IPS DF 4.7 (cell line): ENCODE data around the gene CELA1.
"Not testable (repeated sequence)": the region's sequence is repeated elsewhere in the genome, so short reads cannot be mapped to it uniquely, and the experiment has no call there.

Experiments used
- DNase-seq: peaks from one replicate; pipeline ENCODE4 v3.0.0-alpha.2; 2013; ENCODE audit warnings: low spot score; ENCODE audit errors: extremely low read depth

The CELA1 gene

DNA sequence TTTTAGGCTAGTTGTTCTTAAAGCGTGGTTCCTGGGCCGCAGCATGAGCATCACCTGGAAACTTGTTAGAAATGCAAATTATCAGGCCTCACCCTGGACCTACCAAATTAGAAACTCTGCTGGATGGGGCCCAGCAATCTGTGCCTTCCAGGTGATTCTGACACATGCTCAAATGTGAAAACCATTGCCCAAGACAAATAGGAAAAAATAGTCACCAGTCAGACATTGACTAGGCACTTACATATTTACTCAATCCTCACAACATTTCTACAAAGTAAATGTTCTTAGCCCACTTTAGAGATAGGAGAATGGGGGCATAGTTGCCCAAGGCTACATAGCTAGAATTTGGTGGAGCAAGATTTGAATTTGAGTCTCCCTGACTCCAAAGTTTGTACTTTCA lies 3.3 kb downstream of the CELA1 start:
- DNase-seq = no peak

DNA sequence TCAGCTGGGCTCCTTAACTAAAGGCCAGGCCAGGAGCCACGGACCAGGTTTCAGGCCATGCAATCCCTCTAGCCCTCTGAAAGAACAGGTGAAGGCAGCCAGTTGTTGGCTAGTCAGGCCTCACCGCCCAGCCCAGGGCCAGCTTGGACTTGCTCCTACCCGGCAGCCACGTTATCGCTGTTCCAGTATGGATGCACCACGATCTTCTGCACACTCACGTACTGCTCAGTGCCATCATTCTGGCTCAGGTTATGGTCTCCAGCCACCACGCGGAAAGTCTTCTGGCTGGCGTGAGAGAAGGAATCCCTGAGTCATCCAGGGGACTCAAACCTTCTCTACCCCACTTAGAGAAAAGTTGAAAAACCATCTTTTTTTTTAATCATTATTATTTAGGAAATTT lies 4.1 kb downstream of the CELA1 start:
- DNase-seq = no peak

DNA sequence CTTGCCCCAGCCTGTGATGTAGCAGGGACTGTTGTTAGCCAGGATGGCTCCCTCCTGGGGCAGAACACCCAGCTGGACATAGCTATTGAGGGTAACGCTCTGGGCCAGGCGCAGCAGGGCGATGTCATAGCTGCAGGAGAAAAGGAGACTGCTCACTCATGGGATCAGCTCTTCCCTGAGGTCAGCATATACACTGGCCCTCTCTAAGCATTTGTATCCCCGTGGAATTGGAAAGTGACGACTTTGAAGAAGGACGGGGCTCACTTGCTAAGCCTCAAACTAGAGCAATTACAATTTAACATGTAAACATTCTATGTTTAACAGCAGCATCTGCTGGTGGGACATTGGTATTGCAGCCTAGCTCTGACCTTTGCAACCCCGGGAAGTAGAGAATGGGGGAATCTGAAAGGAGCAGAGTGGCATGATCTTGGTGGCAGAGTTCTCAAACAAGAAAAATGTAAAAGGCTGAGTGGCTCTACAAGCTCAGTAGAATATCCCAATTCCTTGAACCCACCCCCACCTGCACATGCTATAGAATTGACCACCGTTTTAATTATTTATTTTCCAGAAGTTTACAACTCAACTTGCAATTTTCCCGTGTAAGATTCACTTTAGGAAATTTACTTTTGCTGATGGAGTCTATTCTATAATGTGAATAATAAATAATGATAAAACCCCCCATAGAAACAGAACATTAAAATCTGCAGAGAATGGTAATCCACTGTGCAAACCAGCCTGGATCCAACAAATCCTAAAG lies 5.0 kb downstream of the CELA1 start:
- DNase-seq = no peak

DNA sequence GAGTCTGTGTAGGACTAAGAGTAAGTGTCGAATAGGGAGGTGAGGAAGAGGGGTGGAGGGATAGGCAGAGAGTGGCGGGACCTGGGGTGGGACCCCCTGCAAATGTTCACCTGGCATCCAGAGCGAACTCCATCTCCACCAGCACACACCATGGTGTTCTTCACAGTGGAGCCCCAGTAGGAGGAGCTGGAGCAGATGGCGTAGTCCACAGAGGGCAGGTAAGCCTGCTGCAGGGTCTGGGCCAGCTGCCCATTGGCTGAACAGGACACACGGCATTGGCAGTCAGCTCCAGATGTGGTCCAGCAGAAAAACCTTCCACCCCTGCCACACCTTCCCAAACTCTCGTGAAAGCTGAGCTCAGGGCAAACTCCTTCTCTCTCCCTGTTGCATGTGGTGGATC lies 6.7 kb downstream of the CELA1 start:
- DNase-seq = no peak

DNA sequence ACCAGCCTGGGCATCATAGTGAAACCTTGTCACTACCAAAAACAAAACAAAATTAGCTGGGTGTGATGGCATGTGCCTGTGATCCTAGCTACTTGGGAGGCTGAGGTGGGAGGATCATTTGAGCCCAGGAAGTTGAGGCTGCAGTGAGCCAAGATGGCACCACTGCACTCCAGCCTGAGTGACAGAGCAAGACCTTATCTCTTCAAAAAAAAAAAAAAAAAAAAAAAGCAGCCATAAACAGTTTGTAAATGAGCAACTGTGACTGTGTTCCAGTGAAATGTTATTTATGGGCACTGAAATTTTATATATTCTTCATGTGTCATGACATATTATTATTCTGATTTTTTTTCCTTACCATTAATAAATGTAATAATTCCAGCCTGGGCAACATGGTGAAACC lies 9.1 kb downstream of the CELA1 start:
- not testable (repeated sequence) for DNase-seq

DNA sequence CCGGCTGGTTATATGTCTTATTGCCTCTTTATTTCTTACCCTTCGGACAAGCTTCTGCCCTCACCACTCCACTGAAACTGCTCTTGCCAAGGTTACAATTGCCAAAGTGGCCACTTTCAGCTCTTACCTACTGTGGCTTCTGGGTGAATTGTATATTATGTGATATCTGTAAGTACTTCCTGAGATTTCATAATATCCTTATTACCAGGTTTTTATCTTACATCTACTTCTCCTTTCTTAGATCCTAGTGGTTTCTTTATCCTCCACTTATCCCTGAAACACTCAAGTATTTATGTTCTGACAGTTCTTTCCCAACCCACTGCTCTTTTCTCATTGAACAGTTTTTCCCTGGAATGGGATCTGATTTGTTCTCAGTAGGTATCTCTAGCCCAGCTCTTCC lies 10.5 kb downstream of the CELA1 start:
- DNase-seq = no peak

DNA sequence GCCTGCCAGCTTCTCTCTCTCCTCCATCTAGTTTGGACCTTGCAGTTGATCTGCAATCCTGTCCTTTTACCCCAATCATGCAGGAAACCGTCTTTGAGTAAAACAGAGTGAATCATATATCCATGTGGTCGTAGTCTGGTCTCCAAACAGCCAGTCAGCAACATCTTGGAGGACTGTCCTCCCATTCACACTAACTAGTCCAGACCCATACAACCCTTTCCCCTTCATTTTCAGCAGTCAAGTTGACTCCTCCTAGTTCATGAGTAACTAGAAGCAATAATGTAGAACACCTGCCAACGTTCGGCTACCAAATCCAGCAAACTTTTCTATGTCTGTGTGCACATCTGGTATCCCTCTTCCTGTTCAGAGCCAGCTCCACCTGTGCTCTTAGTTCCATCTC lies 11.7 kb downstream of the CELA1 start:
- DNase-seq = no peak

DNA sequence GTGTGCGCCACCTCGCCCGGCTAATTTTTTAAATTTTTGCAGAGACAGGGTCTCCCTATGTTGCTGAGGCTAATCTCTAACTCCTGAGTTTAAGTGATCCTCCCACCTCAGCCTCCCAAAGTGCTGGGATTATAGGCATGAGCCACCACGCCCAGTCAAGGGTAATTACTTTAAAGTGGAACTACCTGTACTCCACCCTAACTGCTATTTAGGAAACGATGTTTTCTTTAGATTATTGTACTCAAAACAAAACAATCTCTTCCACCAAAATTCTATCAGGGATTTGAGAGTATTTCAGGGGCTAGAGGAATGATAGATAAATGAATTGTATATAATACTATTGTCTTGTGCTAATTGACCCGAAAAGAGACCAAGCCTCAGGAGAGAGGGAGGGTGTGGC lies 12.9 kb downstream of the CELA1 start:
- no peak for DNase-seq

DNA sequence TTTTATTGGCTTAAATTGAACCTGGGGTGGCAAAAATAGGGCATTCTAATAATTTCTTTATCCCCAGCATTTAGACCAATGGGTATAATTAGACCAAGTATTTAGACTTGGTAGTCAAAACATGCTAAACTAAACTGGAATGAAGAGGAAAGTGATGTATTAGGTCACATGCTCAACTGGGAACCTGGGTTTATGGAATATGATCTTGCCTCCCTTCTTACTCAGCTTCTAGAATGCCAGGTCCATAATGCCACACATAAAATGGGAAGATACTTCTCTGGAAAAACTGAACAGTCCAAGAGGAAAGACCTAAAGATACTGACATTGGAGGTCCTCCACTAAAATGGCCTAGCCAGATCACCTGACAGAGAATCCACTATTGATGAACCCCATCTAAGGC lies 16.3 kb downstream of the CELA1 start:
- DNase-seq = no peak

DNA sequence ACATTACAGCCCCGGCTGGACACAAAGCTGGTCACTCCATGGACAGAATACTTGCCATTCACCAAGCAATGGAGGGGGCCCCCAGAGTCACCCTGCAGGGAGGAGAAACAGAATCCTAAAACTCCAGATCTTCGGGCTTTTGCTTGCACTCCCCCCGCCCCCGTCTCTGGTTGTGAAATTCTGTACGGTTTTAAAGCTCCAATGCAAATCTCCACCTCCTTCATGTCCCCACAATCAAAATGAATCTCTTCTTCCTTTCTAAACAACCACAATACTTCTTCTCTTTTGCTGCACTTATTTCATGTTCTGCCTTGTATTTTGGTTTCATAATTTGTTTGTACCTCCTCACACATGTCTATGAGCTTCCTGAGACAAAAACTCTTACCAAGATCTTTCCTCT lies 16.7 kb downstream of the CELA1 start:
- DNase-seq = no peak

DNA sequence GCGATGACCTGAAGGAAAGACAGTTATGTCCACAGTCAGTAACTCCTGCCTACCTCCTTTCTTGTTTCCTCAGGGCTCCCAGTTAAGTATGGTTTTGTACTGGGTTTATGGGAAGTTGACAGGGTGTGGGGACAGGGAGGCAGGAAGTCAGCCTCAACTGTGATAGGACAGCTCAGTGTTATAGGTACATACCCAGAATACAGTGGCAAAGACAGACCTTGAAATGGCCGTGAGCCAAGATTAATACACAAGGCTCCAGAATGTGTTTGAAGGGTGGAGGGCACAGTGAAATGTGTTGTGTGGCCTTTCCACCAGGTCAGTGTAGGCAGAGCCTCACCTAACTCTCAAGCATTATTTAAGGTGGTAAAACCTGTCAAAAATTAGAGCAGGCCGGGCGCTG lies 17.9 kb downstream of the CELA1 start:
- DNase-seq = no peak

DNA sequence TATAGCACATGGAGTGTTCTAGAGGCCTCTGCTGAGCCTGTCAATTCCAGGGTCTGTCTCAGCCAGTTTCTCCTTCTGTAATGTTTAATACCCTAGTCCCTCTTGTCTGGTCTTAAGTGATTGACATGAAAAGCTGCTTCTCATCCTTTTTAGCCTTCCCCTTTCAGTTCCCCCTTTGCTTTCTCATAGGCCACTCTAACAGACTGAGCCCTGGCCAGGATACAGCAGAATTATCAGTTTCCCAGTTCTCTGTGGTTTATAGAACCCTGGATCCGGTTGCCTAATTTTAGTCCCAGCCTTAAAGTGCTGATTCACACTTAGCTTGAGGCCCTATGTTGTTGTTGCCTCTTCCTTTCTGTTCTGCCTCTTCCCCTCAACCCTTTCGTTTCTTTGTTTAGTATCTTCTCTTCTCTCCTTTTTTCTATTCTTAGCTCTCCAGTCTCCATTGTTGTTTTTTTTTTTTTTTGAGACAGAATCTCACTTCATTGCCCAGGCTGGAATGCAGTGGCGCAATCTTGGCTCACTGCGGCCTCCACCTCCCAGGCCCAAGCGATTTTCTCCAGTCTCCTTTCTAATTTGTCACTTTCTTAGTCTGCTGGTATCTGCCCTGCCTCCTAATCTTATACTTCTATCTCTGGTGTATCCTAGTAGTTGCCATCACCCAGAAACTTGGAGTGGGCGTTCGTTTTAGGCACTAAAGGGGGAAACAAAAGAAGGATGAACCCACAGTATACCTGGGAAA lies 19.6 kb downstream of the CELA1 start:
- no peak for DNase-seq

DNA sequence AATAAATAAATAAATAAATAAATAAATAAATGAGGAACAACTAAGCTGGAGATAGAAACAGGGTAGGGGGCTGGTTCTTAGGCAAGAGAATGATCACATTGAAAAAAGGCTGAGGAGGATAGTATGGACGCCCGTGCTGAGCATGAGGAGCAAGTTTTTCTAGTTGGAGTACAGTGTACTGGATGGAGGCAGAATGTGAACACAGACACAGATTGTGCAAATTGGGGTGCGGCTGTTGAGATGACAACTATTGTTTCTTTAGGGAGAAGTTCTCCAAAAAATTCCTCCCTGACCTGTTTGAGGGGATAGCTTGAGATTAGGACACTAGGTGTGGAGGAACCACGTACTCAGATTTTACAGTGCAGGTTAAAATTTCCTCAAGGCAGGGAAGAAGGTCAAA lies 21.5 kb downstream of the CELA1 start:
- no peak for DNase-seq

DNA sequence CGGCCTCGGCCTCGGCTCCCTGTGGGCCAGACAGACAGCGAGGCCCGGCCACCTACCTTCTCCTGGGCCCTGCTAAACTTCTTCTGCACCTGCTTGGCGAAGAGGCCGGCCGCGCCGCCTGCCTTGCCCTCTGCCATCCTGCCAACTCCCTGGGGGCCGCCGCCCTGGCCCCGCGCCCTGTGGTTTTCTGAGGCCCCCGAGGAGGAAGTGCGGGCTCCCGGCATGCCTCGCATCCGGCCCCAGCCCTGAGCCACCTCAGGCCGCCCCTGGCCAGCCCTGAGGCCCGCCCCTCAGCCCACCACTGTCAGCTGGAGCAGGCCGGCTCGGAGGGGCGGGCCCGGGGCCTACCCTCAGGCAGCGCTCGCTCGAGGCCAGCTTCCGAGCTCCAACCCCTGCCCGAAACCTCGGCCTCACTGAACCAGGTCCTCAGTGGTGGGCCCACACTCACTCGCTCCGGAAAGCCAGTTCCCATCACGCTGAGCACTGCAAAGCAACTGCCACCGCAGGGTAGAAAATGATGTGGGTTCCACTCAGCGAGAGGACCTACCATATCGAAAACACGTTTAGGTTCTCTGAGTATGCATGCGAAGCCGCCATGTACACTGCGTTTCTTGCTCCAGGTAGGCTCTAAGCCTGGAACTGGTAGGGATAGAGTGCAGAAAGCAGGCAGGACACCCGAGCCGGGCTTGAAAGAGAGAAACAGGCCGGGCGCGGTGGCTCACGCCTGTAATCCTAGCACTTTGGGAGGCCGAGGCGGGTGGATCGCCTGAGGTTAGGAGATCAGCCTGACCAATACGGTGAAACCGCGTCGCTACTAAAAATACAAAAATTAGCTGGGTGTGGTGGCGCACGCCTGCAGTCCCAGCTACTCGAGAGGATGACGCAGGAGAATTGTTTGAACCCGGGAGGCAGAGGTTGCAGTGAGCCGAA lies 22.2 kb downstream of the CELA1 start, which contains the start of gene BIN2:
TSS of gene BIN2 (minus strand) at position 209 of the 930 bp plus-strand sequence. CDS start at position 137, 72 bp downstream.
- no peak for DNase-seq

DNA sequence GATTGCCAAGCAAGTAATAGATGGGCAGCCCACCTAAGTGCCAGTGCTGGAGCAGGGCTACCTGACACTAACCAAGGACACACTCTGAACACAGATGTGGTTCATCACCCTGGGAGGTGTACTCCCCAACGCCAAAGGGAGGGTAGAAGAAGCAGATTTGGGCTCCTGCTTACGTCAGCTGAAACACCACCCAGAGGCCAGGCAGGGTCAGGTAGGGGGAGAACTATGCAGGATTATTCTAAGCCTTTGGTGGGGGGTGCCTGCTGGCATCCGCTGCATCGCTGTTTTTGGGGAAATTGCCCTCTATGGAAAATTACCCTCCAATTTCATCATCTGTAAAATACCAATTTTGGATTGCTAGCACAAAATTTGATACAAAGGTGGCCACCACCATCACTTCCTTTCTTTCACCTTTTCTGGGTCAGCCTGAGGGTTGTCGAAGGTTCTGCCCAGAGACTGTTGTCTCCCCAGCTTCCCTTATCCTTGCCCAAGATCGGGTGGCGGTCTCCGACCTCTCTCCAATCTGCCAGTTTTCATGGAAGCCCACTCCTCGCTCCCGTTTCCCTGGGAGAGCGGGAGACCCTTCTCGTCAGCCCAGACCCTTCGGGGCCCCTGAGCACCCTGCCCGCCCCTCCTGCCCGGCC lies 23.0 kb downstream of the CELA1 start:
- DNase-seq = no peak

DNA sequence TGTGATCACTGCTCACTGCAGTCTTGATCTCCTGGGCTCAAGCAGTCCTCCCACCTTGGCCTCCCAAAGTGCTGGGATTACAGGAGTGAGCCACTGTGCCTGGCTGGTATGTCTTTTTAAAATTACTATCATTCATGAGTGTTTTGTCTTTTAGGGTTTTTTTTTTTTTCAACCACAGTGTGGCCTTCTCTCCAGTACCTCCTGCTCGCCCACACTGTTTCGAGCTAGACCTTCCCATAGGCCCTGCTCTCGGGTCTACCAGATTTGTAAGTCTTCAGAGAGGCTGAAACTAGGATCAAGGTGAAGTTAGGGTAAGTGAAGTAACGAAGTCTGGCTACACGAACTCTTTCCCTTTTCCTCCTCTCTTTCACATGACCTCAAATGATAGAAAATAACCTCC lies 24.0 kb downstream of the CELA1 start:
- DNase-seq = no peak

DNA sequence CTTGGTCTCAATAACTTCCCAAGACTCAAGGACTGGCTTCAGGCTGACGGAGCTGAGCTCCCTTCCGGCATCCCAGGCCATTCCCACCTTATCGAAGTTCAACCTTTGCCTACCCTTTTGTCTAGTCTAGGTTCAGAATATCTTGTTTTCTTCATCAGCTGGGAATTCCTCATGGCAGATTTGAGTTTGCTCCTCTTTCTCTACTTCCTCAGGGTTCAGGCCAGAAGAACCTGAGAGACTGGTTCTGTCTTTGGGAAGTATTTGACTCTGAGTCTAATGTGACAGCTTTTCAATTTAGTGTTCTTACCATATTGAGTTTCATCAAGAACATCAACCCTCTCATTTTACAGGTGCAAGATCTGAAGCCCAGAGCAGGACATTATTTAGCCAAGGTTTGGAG lies 24.6 kb downstream of the CELA1 start:
- no peak for DNase-seq

DNA sequence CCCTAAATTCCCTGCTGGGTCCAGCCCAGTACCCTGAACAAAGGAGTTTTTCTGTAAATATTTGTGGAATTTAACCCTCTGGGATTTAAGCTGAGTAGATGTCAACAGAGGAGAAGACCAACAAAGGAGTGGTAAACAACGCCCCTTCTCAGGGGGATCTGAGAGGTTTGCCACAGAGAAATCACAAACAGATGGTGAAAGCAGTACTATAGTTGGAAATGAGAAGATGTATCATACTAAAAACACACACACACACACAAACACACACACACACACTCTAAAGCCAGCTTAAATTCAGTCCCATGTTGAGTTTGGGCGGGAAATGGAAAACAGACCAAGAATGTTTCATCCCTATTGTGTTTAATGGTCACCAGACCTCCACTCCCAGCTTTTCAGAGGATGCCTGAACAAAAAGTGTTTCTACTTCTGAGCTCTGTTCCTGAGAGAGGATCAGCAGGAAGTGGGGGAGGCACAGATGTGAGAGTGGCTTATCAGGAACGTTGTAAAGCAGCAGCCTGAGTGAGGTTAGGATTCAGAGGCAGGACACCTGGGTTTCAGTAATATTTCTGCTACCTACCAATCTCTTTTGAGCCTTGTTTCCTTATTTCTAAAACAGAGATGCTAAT lies 25.7 kb downstream of the CELA1 start:
- DNase-seq = no peak

DNA sequence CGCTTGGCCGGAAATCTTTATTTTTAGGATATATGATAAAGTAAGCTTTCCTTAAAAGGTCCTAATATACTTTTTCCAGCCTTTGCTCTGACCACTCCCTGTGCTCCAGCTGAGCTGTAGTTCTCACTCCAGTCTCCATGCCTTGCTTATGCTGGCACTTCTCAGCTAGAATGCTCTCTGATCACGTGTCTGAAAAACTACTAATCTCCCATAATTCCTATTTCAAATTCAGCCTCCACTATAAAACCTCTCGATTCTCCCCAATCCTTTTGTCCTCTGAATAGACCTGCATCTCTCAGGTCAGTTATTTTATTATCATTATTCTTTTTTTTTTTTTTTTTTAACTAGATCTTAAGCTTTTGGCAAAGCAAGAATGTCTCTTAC lies 26.2 kb downstream of the CELA1 start:
- no peak for DNase-seq

DNA sequence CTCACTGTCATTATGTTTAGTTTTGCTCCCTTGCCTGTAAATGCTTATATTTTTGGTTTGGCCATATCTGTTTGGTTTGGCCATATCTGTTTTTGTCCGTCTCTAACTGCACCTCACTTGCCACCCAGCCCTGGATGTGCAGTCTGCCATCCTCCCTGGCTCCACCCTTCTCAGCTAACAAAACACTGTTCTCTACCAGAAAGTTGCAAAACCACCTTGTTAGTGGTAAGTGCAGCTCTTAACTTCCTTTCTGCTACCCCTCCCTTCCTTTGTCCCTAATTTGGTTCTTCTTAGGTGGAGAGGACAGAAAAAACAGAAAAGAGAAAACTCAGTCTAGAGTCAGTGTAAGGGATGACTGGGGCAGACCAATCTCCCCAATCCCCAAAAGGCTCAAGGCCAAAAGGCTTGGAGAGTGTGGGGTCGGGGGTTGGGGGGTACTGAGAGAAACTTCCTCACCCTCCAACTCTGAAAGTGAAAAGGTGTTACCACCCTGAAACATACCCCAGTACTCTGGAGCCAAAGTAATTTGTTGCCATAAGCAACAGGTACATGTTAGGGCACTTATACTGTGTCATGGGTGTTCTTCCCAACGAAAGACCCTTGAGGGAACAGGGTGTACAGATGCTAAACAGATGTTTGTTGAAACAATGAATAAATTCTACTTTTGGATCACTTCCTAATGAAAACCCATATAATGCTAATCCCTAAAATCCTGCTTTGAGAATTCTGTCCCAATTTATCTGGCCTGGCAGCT lies 27.5 kb downstream of the CELA1 start:
- DNase-seq = no peak
